Hematopoietic multipotent progenitor cell treated with erythropoietin and hydrocortisone succinate and interleukin-3 and kit ligand, for 4 days (in vitro differentiated cells): ENCODE results near the gene LDB3.
"Not testable (repeated sequence)": the region's sequence is repeated elsewhere in the genome, so short reads cannot be mapped to it uniquely, and the experiment has no call there.

Source experiments
- DNase-seq: peaks from one replicate; pipeline ENCODE4 v3.0.0-alpha.2; 2015

LDB3 gene, protein sequence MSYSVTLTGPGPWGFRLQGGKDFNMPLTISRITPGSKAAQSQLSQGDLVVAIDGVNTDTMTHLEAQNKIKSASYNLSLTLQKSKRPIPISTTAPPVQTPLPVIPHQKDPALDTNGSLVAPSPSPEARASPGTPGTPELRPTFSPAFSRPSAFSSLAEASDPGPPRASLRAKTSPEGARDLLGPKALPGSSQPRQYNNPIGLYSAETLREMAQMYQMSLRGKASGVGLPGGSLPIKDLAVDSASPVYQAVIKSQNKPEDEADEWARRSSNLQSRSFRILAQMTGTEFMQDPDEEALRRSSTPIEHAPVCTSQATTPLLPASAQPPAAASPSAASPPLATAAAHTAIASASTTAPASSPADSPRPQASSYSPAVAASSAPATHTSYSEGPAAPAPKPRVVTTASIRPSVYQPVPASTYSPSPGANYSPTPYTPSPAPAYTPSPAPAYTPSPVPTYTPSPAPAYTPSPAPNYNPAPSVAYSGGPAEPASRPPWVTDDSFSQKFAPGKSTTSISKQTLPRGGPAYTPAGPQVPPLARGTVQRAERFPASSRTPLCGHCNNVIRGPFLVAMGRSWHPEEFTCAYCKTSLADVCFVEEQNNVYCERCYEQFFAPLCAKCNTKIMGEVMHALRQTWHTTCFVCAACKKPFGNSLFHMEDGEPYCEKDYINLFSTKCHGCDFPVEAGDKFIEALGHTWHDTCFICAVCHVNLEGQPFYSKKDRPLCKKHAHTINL

DNA sequence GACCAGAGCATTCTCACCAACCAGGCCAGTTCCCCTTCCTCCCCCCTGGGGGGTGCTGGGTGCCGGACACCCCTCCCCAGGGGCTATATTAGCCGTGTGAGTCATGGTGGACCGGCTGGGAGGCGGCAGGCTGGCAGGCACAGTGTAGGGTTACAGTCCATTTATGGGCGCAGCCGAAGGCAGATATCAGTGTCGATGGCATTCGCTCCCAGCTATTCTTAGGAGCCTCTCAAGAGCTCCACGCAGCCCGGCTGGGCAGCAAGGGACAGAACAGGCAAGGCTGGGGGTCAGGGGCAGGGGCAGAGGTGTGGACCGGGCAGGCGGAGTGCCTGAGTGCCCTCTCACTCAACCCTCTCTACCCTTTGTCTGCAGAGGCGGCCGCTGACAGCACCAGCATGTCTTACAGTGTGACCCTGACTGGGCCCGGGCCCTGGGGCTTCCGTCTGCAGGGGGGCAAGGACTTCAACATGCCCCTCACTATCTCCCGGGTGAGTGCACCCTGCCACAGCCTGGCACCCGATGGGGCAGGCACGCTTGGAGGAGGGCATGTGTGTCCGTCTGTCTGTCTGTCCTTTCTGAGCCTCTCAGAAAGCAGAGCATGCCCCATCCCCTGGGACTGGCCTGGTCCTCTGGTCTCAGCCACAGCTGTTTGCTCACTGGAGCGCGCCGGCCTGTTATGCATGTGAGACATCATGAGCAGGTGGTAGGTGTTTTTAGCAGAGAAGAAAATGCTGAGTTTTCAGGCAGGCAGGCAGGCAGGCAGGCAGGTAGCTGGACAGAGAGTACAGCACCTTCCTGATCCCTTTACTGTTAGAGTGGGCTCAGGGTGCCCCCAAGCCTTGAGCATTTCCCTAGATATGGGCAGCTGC lies at the start of gene LDB3:
Gene LDB3 (plus strand): TSS at position 215 of the 869 bp plus-strand sequence. CDS start 181 bp downstream, at position 396.
- DNase-seq, result no peak

- DNase-seq, result no peak
Observed at GRCh38 chr10:86628311-86628710, 40.0 kb upstream of the LDB3 start.

DNA sequence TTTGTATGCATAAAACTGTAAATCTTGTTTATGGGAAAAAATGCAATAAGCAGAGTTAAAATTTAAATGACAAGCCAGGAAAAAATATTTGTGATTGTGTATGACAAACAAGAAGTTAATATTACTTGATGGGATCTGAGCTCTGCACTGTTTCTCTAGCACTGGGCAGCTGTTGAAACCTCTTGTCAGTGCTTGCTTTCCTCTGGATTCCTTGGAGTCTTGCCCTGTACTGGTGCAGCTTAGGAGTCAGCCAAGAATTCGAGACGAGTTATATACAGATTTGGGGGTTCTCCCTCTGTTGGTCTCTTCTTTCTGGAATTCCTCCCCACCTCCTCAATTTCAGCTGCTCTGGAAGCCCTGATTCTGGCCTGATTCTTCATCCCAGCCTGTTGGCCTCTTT lies 38.2 kb upstream of the LDB3 start:
- no peak for DNase-seq

DNA sequence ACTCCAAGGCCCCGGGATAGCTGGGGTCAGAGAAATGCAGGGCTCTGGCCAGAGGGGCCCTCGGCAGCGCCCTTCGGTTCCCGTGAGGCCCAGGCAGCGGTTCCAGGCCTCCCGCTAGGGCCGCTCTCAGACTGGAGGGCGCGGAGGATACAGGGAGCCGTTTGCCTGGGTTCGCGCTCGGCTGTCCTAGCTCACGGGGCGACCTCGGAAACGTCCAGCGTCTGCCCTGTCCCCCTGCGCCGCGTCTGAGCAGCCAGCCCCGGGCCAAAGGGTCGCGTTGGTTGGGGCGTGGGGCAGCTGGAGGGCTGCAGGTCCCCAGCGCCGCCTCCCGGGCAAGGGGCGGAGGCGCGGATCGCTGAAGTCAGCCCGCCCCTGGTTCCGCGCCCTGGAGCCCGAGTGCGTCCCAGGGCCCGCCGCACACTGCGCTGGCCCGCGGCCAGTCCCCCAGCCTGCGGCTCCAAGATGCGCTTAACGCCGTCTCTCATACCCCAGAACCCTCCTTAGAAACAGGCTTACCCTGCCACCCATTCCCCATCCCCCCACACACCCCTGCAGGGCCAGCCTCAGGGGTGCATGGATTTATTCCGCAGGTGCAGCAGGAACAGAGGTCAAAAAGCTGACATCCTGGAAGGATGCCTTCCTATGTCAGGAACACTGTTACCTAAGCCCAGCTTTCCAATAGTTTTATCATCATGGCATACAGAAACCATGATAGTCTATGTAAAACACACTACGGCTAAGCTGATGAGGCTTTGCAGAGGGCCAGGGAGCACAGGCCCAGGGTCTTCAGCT lies 36.1 kb upstream of the LDB3 start:
- DNase-seq, result peak; percentile 52

DNA sequence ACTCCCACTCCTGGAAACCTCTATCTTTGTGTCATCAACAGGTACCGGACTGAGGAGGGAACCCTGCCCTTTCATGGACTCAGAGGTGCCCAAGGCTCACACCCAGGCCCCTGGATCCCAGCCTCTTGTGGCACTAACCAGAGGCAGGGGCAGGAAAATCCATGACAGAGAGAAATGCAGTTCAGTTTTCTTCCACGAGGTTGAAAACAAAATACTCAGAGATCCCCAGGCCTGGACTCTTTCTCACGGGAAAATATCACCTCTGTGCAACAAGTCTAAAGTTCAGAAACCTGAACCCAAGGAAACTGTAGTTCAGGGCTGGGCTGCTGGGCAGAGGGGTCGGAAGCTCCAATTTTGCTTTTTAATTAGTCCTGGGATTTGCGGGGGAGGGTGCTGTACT lies 35.4 kb upstream of the LDB3 start:
- DNase-seq, result no peak

DNA sequence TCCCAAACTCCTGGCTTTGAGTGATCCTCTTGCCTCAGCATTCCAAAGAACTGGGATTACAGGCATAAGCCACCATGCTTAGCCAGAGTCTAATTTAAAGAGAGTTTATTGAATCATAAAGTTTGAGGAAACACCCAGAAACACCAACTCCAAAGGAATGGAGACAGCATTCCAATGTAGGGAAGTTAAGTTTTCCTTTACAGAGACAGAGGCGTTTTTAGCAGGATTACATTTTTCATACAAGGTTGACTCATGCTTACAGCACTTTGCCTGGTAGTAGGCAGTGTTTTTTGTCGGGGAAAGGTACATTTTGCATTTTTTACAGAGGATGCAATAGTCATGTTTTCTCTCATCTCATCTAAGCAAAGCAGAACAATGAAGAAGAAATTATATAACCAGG lies 32.9 kb upstream of the LDB3 start:
- DNase-seq, result no peak

DNA sequence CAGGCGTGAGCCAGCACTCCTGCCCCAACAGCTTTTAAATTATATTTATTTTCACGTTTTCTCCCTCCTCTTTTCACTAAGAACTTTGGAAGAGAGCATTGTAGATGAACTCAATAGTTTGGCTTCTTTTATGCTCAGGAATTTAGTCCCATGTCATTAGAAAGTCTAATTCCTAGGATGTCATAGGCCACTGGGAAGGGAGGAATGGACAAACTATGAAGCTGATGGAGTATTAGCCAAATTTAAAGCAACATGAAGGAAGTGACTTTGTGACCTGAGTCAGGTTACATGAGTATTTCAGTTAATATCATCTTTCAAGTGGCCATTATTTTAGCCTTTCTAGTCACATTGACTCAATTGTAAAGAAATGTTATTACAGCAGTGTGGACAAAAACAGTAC lies 32.0 kb upstream of the LDB3 start:
- no peak for DNase-seq

- no peak for DNase-seq
Observed at GRCh38 chr10:86642021-86642420, 26.3 kb upstream of the LDB3 start.

DNA sequence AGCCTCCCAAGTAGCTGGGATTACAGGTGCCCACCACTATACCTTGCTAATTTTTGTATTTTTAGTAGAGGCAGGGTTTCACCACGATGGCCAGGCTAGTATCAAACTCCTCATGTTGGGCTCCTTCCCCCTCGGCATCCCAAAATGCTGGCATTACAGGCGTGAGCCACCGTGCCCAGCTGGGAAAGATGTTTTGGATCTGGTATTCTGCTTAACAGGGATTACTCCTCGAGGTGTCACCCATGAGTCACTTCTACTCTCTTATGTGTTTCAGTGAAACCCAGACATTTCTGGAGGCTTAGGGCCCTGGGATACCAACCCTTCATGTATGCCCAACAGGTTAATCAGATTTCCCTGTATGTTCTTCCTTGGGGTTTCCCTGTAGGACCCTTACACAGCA lies 25.8 kb upstream of the LDB3 start:
- no peak for DNase-seq

DNA sequence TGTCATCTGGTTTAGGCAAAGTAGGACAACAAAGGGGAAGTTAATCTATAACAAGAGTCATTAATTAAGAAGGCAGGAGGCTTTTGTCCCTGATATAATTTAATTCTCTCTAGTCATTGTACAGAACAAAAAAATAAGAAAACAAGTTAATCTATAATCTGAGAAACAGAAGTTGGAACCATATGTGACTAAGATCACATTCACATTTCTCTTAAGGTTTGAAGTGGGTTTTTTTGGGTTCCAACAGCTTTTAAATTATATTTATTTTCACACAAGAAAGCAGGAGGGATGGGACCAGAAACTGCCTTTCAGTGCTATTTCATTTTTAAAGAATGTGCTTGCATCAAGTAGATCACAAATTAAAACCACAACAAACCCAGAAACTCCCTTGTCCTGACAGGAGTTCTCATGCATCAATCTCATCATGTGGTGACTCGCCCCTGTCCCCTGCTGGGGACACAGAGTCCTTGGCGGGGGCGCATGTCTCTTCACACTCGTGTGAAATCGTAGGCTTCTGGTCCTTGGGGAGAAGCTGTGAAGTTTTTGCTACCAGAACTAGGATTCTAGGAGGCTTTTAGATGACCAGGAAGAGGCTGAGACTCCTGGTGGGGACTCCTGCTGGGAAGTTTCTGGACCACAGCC lies 24.0 kb upstream of the LDB3 start:
- DNase-seq, result no peak

DNA sequence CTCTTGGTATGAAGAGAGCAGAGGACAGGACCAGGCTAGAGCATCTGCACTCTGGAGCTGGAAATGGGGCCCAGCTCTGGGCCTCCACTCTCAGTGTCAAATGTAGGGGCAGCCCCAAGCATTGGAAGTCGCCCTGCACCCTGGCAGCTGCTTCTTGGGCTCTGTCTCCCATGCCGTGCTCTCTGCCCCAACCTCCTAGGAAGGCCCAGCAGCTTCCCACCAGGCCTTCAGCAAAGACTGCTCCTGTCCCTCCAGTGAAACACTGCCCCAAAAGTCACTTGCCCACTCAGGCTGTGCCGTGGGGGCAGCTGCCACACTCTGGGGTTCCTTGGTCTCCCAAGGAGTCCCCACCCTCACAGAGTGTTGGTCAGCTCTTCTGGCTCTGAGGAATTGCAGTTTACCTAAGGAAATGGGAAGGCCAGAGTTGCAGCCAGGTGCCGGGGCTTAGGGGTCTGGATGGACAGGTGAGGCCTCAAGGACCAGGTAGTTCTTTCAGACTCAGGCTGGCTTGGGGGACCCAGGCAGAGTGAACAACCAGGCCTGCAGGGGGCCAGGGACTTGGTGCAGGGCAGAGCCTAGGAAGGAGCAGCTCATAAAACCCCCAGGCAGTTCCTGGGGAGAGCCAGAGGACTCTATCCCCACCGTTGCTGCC lies 23.4 kb upstream of the LDB3 start:
- no peak for DNase-seq

DNA sequence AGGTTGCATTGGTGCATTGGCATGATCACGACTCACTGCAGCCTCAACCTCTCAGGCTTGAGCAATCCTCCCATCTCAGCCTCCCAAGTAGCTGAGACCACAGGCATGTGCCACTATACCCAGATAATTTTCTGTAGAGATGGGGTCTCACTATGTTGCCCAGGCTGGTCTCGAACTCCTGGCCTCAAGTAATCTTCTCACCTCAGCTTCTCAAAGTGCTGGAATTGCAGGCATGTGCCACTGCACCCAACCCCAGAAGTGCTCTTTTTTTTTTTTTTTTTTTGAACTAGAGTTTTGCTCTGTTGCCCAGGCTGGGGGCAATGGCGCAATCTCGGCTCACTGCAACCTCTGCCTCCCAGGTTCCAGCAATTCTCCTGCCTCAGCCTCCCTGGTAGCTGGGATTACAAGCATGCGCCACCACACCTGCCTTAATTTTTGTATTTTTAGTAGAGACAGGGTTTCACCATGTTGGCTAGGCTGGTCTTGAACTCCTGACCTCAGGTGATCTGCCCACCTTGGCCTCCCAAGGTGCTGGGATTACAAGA lies 22.6 kb upstream of the LDB3 start:
- DNase-seq, result not testable (repeated sequence)

- DNase-seq, result no peak
Observed at GRCh38 chr10:86646532-86646931, 21.8 kb upstream of the LDB3 start.

GRCh38 chr10:86646933-86647332 lies 21.4 kb upstream of the LDB3 start:
- no peak for DNase-seq

GRCh38 chr10:86647773-86648703 lies 20.3 kb upstream of the LDB3 start:
- no peak for DNase-seq

- no peak for DNase-seq
Observed at GRCh38 chr10:86648704-86649427, 19.4 kb upstream of the LDB3 start.

DNA sequence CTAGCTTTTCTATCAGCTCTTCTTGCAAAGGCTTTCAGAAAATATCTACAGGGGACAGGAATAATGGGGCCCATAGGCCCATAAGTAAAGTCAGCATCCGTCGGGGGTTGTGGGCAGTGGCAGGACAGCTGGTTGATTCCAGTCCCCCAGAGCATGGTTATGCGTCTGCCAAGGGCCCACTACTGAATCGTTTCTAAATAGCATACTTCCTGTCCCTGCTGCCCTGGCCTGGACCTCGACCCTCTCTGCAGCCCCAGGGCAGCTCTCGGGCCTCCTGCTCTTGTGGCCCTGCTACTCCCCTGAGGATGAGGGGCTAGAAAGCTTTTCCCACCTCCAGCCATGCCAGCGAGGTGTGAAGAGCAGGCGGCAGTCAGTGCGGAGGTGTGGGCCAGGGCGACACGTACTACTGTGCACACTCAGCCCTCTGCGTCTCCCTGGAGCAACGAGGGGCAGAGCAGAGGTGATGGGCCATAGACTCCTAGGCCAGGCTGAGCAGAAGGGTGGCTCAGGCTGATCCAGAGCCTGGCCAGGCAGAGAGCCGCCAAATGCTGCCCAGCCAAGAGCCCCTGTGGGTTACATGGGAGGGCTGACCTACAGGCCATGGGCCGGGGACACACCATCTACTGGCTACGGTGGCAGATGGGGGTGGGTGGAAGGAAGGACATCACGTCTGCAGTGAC lies 18.7 kb upstream of the LDB3 start:
- no peak for DNase-seq

GRCh38 chr10:86650151-86650550 lies 18.2 kb upstream of the LDB3 start:
- DNase-seq, result no peak

DNA sequence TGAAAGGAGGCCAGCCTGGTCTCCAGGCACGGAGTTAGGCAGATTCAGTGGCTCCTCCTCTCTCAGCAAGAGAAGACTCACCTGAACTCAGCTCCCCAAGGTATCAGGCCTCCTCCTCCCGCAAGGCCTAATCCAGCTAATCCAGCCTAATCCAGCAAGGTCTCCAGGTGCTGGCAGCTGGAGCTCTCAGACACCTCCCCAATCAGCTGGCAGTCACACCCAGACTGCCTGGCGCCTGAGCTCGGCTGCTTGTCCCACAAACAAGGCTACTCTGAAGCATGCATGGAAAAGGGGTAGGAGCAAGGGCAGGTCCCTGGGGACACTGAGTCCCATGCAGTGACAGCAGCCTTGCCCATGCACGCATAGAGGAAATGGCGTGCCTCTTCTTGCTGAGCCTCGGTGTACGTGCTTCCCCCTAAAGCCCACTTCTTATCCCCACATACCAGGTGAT lies 17.3 kb upstream of the LDB3 start:
- DNase-seq, result no peak
